Erythroblast (primary cell): Measurements from ENCODE around the gene UBTF.

Experiments used
- GATA1 ChIP-seq: IDR thresholded peaks from 2 replicates; pipeline ENCODE4 v1.6.1; 2011; ENCODE audit warnings: low read depth, mild to moderate bottlenecking, control low read depth, low read length, moderate library complexity
- POLR2A ChIP-seq: IDR thresholded peaks from 2 replicates; pipeline ENCODE4 v1.6.1; 2011; ENCODE audit warnings: mild to moderate bottlenecking, low read length

DNA sequence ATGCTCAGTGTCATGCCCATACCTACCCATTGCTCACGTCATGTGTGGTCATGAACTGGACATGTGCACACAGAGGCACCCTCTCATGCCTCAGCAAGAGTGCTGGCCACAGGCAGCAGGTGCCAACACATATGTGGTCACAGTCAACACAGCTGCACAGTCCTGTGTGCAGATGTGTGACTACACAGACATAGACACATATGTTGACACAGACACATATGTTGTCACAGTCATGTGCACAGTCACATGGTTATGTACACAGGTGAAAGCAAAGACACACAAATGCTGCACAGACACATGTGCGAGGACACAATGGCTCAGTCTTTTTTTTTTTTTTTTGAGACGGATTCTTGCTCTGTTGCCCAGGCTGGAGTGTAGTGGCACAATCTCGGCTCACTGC is 37.2 kb upstream of the UBTF start:
- TF ChIP-seq POLR2A (no peak), GATA1 (no peak)
